Measurements from ENCODE around the gene EVI5.

EVI5 gene

DNA sequence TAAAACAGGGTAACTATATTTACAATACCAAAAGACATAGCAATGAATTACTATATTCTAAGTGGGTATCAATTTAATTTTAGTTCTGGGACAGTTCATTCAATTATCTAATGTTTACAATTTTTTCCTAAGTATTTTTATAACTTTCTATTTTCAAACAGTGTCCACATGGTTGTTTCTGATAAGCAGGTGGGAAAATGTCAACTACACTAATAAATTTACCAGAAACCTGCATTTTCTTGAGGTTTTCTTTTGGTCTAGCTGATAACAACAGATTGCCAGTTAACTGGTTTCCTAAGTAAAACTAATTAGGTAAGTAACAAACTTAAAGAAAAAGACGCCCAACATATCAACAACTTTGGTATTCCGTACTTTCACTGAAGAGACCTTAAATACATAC is 213.3 kb downstream of the EVI5 start:
- Histone ChIP-seq H3K9me2 (ENCODE audit: low read depth, low read length) (no peaks in the 10 kb centered on the region), H3K9ac (ENCODE audit: low read length) (no peak overlapping the region), H3K79me2 (ENCODE audit: insufficient read depth, low read length) (no peaks in the 10 kb centered on the region), H4K20me1 (ENCODE audit: insufficient read depth, low read length) (no peaks in the 10 kb centered on the region), H3K27ac (ENCODE audit: low read depth, low read length, poor library complexity, severe bottlenecking) (no peak overlapping the region), H3F3A (ENCODE audit: insufficient read depth, low read length) (no peaks in the 10 kb centered on the region), H3K4me1 (ENCODE audit: insufficient read depth, low read length, severe bottlenecking) (no peaks in the 10 kb centered on the region), H3K36me3 (ENCODE audit: insufficient read depth, low read length) (no peaks in the 10 kb centered on the region), H3K4me3 (ENCODE audit: low read depth, low read length, poor library complexity, severe bottlenecking) (no peak overlapping the region), H2AFZ (ENCODE audit: low read length) (no peak overlapping the region), H3K4me2 (ENCODE audit: low read length) (no peak overlapping the region), H3K27me3 (ENCODE audit: insufficient read depth, low read length) (no peaks in the 10 kb centered on the region), H3K9me3 (ENCODE audit: low read length) (no peaks in the 10 kb centered on the region)
- TF ChIP-seq, protein P1, sequence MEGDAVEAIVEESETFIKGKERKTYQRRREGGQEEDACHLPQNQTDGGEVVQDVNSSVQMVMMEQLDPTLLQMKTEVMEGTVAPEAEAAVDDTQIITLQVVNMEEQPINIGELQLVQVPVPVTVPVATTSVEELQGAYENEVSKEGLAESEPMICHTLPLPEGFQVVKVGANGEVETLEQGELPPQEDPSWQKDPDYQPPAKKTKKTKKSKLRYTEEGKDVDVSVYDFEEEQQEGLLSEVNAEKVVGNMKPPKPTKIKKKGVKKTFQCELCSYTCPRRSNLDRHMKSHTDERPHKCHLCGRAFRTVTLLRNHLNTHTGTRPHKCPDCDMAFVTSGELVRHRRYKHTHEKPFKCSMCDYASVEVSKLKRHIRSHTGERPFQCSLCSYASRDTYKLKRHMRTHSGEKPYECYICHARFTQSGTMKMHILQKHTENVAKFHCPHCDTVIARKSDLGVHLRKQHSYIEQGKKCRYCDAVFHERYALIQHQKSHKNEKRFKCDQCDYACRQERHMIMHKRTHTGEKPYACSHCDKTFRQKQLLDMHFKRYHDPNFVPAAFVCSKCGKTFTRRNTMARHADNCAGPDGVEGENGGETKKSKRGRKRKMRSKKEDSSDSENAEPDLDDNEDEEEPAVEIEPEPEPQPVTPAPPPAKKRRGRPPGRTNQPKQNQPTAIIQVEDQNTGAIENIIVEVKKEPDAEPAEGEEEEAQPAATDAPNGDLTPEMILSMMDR (IDR thresholded peaks at IDR 0.05; ENCODE audit: low read length): no peak
- no peak for TF ChIP-seq EZH2 (IDR thresholded peaks at IDR 0.05; ENCODE audit: borderline replicate concordance, low read length)

DNA sequence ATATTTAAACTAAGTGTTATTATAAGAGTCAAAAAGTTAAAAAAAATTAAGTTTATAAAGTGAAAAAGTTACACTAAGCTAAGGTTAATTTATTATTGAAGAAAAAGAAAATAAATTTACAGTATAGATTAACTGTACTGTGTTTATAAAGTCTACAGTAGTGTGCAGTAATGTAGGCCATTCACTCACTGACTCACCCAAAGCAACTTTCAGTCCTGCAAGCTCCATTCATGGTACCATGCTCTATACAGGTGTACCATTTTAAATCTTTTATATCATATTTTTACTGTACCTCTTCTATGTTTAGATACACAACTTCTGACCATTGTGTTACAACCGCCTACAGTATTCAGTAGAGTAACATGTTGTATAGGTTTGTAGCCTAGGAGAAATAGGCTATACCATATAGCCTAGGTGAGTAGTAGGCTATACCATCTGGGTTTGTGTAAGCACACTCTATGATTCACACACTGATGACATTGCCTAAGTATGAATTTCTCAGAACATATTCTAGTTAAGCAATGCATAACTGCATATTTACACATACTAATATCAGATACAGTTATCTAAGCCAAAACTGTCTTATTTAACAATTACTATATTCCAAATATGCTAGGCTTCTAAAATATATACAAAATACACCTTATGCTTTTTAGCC is 217.6 kb downstream of the EVI5 start:
- Histone ChIP-seq H3K36me3 (ENCODE audit: insufficient read depth, low read length) (no peaks in the 10 kb centered on the region), H3K9me3 (ENCODE audit: low read length) (no peaks in the 10 kb centered on the region)

DNA sequence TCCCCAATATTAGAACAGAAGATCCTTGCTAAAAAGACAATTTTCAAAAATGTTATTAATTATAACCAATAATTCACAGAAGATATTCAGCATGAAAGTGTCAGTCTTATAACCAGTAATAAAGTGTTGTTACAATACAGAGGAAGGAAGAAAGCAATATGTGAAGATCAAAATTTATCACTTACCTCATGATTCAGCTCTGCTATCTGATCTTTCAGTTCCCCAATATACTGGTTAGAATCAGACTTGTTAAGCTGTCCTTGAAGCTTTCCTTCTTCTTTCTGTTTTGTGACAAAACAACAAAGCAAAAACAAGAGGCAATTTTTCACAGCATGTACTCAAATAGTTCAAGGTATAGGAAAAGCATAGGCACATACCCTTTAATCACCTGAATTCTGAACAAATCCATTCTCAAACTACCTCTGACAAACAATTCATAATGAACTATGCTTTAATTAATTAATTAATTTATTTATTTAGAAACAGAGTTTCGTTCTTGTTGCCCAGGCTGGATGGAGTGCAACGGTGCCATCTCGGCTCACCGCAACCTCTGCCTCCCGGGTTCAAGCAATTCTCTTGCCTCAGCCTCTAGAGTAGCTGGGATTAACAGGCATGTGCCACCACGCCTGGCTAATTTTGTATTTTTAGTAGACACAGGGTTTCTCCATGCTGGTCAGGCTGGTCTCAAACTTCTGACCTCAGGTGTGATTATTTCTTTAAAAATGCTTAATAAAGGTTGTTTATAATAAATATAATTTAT is 221.3 kb downstream of the EVI5 start:
- no peak for TF ChIP-seq EZH2 (IDR thresholded peaks at IDR 0.05; ENCODE audit: borderline replicate concordance, low read length)
- H3K9ac ChIP-seq (ENCODE audit: low read length): no peak overlapping the region
- no peaks in the 10 kb centered on the region for H4K20me1 ChIP-seq (ENCODE audit: insufficient read depth, low read length)
- no peaks in the 10 kb centered on the region for H3K79me2 ChIP-seq (ENCODE audit: insufficient read depth, low read length)
- H3K36me3 ChIP-seq (ENCODE audit: insufficient read depth, low read length): no peaks in the 10 kb centered on the region
- no peak overlapping the region for H3K27ac ChIP-seq (ENCODE audit: low read depth, low read length, poor library complexity, severe bottlenecking)
- H2AFZ ChIP-seq (ENCODE audit: low read length): no peak overlapping the region
- no peaks in the 10 kb centered on the region for H3F3A ChIP-seq (ENCODE audit: insufficient read depth, low read length)
- H3K9me2 ChIP-seq (ENCODE audit: low read depth, low read length): no peaks in the 10 kb centered on the region
- no peak overlapping the region for H3K4me3 ChIP-seq (ENCODE audit: low read depth, low read length, poor library complexity, severe bottlenecking)
- no peaks in the 10 kb centered on the region for H3K27me3 ChIP-seq (ENCODE audit: insufficient read depth, low read length)
- H3K4me1 ChIP-seq (ENCODE audit: insufficient read depth, low read length, severe bottlenecking): peaks cover 5% of the 10 kb centered on the region
- H3K4me2 ChIP-seq (ENCODE audit: low read length): no peak overlapping the region
- H3K9me3 ChIP-seq (ENCODE audit: low read length): no peaks in the 10 kb centered on the region

More for the DNA sequence above, 217.6 kb downstream of the EVI5 start:
- H3K4me3 ChIP-seq (ENCODE audit: low read depth, low read length, poor library complexity, severe bottlenecking): no peak overlapping the region
- H3K27me3 ChIP-seq (ENCODE audit: insufficient read depth, low read length): no peaks in the 10 kb centered on the region
- H4K20me1 ChIP-seq (ENCODE audit: insufficient read depth, low read length): no peaks in the 10 kb centered on the region
- no peak overlapping the region for H3K4me2 ChIP-seq (ENCODE audit: low read length)
- no peak for TF ChIP-seq EZH2 (IDR thresholded peaks at IDR 0.05; ENCODE audit: borderline replicate concordance, low read length)
- TF ChIP-seq, protein P1 (IDR thresholded peaks at IDR 0.05; ENCODE audit: low read length): no peak
- no peak overlapping the region for H2AFZ ChIP-seq (ENCODE audit: low read length)
- no peak overlapping the region for H3K27ac ChIP-seq (ENCODE audit: low read depth, low read length, poor library complexity, severe bottlenecking)
- H3K9ac ChIP-seq (ENCODE audit: low read length): no peak overlapping the region
- H3K4me1 ChIP-seq (ENCODE audit: insufficient read depth, low read length, severe bottlenecking): peaks cover 5% of the 10 kb centered on the region
- H3F3A ChIP-seq (ENCODE audit: insufficient read depth, low read length): no peaks in the 10 kb centered on the region
- H3K9me2 ChIP-seq (ENCODE audit: low read depth, low read length): no peaks in the 10 kb centered on the region
- H3K79me2 ChIP-seq (ENCODE audit: insufficient read depth, low read length): no peaks in the 10 kb centered on the region

Measured in OCI-LY1 (cell line).